Measurements from ENCODE around the gene CNTN4. TPM values are rescaled to one million over a fixed set of nuclear protein-coding genes. Genes with fewer than 3 reads are reported as not detected.

Gene CNTN4
- total RNA-seq, 1 experiment from 2014 or later, result not detected

DNA sequence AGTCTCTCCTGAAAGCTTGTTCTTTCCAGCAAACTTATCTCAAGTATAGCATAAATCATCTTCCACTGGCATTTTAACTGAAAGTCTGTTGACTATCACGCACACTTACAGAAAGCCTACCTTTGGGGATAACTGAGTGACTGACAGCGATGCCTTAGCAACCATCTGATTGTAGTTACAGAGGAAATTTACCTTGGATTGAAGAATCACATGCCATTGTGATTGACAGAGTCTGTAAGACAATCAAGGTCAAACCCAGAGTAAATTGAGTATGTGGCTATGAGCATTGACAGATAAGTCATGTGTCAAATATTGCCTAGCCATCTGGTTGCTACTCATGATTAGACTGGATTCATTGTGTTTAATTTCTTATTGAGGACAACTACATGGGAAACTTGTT is 82.0 kb downstream of the CNTN4 start:
- ATAC-seq, result no peak
- H3K27ac Mint-ChIP-seq, result no peak overlapping the region
- no peak for DNase-seq (ENCODE audit: low spot score)
- ChIA-PET CTCF (no interaction called here), POLR2A (no interaction called here)
- no peaks in the 10 kb centered on the region for H3K4me1 Mint-ChIP-seq
- TF ChIP-seq, protein P1, sequence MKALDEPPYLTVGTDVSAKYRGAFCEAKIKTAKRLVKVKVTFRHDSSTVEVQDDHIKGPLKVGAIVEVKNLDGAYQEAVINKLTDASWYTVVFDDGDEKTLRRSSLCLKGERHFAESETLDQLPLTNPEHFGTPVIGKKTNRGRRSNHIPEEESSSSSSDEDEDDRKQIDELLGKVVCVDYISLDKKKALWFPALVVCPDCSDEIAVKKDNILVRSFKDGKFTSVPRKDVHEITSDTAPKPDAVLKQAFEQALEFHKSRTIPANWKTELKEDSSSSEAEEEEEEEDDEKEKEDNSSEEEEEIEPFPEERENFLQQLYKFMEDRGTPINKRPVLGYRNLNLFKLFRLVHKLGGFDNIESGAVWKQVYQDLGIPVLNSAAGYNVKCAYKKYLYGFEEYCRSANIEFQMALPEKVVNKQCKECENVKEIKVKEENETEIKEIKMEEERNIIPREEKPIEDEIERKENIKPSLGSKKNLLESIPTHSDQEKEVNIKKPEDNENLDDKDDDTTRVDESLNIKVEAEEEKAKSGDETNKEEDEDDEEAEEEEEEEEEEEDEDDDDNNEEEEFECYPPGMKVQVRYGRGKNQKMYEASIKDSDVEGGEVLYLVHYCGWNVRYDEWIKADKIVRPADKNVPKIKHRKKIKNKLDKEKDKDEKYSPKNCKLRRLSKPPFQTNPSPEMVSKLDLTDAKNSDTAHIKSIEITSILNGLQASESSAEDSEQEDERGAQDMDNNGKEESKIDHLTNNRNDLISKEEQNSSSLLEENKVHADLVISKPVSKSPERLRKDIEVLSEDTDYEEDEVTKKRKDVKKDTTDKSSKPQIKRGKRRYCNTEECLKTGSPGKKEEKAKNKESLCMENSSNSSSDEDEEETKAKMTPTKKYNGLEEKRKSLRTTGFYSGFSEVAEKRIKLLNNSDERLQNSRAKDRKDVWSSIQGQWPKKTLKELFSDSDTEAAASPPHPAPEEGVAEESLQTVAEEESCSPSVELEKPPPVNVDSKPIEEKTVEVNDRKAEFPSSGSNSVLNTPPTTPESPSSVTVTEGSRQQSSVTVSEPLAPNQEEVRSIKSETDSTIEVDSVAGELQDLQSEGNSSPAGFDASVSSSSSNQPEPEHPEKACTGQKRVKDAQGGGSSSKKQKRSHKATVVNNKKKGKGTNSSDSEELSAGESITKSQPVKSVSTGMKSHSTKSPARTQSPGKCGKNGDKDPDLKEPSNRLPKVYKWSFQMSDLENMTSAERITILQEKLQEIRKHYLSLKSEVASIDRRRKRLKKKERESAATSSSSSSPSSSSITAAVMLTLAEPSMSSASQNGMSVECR (CRISPR knock-in tag; IDR thresholded peaks at IDR 0.05; ENCODE audit: borderline replicate concordance), result no peak
- TF ChIP-seq, protein P2, sequence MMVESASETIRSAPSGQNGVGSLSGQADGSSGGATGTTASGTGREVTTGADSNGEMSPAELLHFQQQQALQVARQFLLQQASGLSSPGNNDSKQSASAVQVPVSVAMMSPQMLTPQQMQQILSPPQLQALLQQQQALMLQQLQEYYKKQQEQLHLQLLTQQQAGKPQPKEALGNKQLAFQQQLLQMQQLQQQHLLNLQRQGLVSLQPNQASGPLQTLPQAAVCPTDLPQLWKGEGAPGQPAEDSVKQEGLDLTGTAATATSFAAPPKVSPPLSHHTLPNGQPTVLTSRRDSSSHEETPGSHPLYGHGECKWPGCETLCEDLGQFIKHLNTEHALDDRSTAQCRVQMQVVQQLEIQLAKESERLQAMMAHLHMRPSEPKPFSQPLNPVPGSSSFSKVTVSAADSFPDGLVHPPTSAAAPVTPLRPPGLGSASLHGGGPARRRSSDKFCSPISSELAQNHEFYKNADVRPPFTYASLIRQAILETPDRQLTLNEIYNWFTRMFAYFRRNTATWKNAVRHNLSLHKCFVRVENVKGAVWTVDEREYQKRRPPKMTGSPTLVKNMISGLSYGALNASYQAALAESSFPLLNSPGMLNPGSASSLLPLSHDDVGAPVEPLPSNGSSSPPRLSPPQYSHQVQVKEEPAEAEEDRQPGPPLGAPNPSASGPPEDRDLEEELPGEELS (CRISPR knock-in tag; IDR thresholded peaks at IDR 0.05), result no peak
- TF ChIP-seq, protein P3, sequence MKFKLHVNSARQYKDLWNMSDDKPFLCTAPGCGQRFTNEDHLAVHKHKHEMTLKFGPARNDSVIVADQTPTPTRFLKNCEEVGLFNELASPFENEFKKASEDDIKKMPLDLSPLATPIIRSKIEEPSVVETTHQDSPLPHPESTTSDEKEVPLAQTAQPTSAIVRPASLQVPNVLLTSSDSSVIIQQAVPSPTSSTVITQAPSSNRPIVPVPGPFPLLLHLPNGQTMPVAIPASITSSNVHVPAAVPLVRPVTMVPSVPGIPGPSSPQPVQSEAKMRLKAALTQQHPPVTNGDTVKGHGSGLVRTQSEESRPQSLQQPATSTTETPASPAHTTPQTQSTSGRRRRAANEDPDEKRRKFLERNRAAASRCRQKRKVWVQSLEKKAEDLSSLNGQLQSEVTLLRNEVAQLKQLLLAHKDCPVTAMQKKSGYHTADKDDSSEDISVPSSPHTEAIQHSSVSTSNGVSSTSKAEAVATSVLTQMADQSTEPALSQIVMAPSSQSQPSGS (CRISPR knock-in tag; IDR thresholded peaks at IDR 0.05; ENCODE audit: borderline replicate concordance, low read depth), result no peak
- TF ChIP-seq SMAD4 (CRISPR knock-in tag; IDR thresholded peaks at IDR 0.05) (no peak), ZNF317 (CRISPR knock-in tag; IDR thresholded peaks at IDR 0.05; ENCODE audit: borderline replicate concordance, low read depth) (no peak), MLX (CRISPR knock-in tag; IDR thresholded peaks at IDR 0.05) (no peak), AFF4 (CRISPR knock-in tag; IDR thresholded peaks at IDR 0.05; ENCODE audit: borderline replicate concordance) (no peak), E2F5 (CRISPR knock-in tag; IDR thresholded peaks at IDR 0.05) (no peak), STAT6 (CRISPR knock-in tag; conservative IDR thresholded peaks at IDR 0.05; ENCODE audit: low read depth) (no peak), NFATC4 (CRISPR knock-in tag; IDR thresholded peaks at IDR 0.05) (no peak)
- H3K27me3 Mint-ChIP-seq (ENCODE audit: low read depth), result peaks cover 4% of the 10 kb centered on the region
- peaks cover 57% of the 10 kb centered on the region for H3K36me3 Mint-ChIP-seq
- peaks cover 86% of the 10 kb centered on the region for H3K9me3 Mint-ChIP-seq
- no peak overlapping the region for H3K4me3 Mint-ChIP-seq
